ENCODE measurements around the gene PFKL. TPM values are rescaled to one million over a fixed set of nuclear protein-coding genes. Genes with fewer than 3 reads are reported as not detected.

Gene PFKL
- 10 to 100 TPM; 89.7 to 91.3 (median 89.9) TPM for total RNA-seq
- total RNA-seq (2013), result 76.9 TPM

- H3K27ac Mint-ChIP-seq, result peak within 1 kb of the TSS; percentile 31 to 73
- Histone ChIP-seq H3K27ac (ENCODE audit: low read length) (peak within 1 kb of the TSS; percentile 77), H3K9me3 (ENCODE audit: control insufficient read depth, insufficient read depth, low read length) (no peaks in the 10 kb centered on the region), H3K36me3 (ENCODE audit: control insufficient read depth, insufficient read depth, low read length) (no peaks in the 10 kb centered on the region), H3K27me3 (ENCODE audit: control insufficient read depth, insufficient read depth, low read length) (no peaks in the 10 kb centered on the region), H3K4me3 (ENCODE audit: low read length) (peak within 1 kb of the TSS; percentile 47), H3K4me1 (ENCODE audit: control insufficient read depth, insufficient read depth, low read length) (peaks cover 57% of the 10 kb centered on the region)
- H3K36me3 Mint-ChIP-seq, result no peaks in the 10 kb centered on the region
- peak within 1 kb of the TSS; percentile 78 for H3K4me3 Mint-ChIP-seq
- ATAC-seq, result peak; percentile 67 to 86 (median 75)
- peak; percentile 53 to 69 for DNase-seq
- no peak for TF ChIP-seq CTCF (IDR thresholded peaks at IDR 0.05)
- WGBS (ENCODE audit: insufficient coverage), result under 1% methylated on average over 94 of the region's 94 CpGs
- intact Hi-C loops (cut with micrococcal nuclease), result no loop called here
- H3K4me1 Mint-ChIP-seq, result peaks cover 11 to 48% of the 10 kb centered on the region in 2 donors
- no peaks in the 10 kb centered on the region for H3K27me3 Mint-ChIP-seq (ENCODE audit: low read depth in 2 of 2)
- no peaks in the 10 kb centered on the region for H3K9me3 Mint-ChIP-seq
These were observed at the start of gene PFKL for GRCh38 chr21:44299458-44300261. TSS of gene PFKL (plus strand) at chr21:44300053. CDS start at chr21:44300106, 53 bp downstream.

GRCh38 chr21:44253832-44254710 lies 45.8 kb upstream of the PFKL start:
- no peak for TF ChIP-seq CTCF (IDR thresholded peaks at IDR 0.05)
- no peaks in the 10 kb centered on the region for H3K36me3 ChIP-seq (ENCODE audit: control insufficient read depth, insufficient read depth, low read length)
- no peak overlapping the region for H3K4me3 ChIP-seq (ENCODE audit: low read length)
- Mint-ChIP-seq H3K9me3 (no peaks in the 10 kb centered on the region), H3K4me3 (no peak overlapping the region), H3K27me3 (ENCODE audit: low read depth in 2 of 2) (peaks cover 0 to 3% of the 10 kb centered on the region in 2 donors), H3K4me1 (no peaks in the 10 kb centered on the region), H3K27ac (no peak overlapping the region), H3K36me3 (no peaks in the 10 kb centered on the region)
- H3K27ac ChIP-seq (ENCODE audit: low read length), result no peak overlapping the region
- H3K27me3 ChIP-seq (ENCODE audit: control insufficient read depth, insufficient read depth, low read length), result no peaks in the 10 kb centered on the region
- ATAC-seq (no peak), DNase-seq (no peak)
- intact Hi-C loops (cut with micrococcal nuclease), result no loop called here
- WGBS (ENCODE audit: insufficient coverage), result 62% methylated on average over 29 of the region's 29 CpGs
- no peaks in the 10 kb centered on the region for H3K9me3 ChIP-seq (ENCODE audit: control insufficient read depth, insufficient read depth, low read length)
- H3K4me1 ChIP-seq (ENCODE audit: control insufficient read depth, insufficient read depth, low read length), result no peaks in the 10 kb centered on the region

DNA sequence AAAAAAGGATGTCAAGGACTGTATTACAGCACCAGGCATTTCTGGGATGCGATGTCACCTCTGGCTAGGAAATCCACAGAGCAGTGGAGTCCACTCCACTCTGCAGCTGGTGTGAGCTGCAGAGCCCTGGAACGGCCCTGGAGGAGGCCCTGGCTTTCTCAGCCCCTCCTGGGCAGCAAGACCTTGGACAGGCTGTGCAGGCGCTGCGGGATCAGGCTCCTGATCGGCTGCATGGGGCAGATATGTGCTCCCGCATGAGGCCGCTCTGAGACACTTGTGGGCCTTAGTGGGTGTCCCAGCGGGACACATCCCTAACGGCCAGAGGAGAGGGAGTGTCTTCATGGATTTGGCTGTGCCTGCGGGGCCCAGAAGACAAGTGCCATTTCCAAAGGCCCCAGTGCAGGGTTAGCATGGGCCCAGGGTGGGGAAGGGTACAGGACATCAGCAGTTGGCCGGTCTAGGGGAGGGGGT lies 44.3 kb upstream of the PFKL start:
- Mint-ChIP-seq H3K27ac (no peak overlapping the region), H3K4me3 (no peak overlapping the region), H3K4me1 (no peaks in the 10 kb centered on the region), H3K27me3 (ENCODE audit: low read depth in 2 of 2) (peaks cover 0 to 11% of the 10 kb centered on the region in 2 donors), H3K36me3 (no peaks in the 10 kb centered on the region), H3K9me3 (no peaks in the 10 kb centered on the region)
- no peak overlapping the region for H3K4me3 ChIP-seq (ENCODE audit: low read length)
- WGBS (ENCODE audit: insufficient coverage), result 91% methylated on average over 11 of the region's 11 CpGs
- no peak overlapping the region for H3K27ac ChIP-seq (ENCODE audit: low read length)
- DNase-seq (no peak), ATAC-seq (no peak)
- no peak for TF ChIP-seq CTCF (IDR thresholded peaks at IDR 0.05)
- H3K27me3 ChIP-seq (ENCODE audit: control insufficient read depth, insufficient read depth, low read length), result no peaks in the 10 kb centered on the region
- intact Hi-C loops (cut with micrococcal nuclease), result no loop called here
- no peaks in the 10 kb centered on the region for H3K9me3 ChIP-seq (ENCODE audit: control insufficient read depth, insufficient read depth, low read length)
- H3K36me3 ChIP-seq (ENCODE audit: control insufficient read depth, insufficient read depth, low read length), result no peaks in the 10 kb centered on the region
- no peaks in the 10 kb centered on the region for H3K4me1 ChIP-seq (ENCODE audit: control insufficient read depth, insufficient read depth, low read length)
